HG03442 (cell line): ENCODE data around the gene AGAP3.

ENCODE experiments used
- ATAC-seq: cut with Tn5 transposase; IDR thresholded peaks from one replicate; pipeline ENCODE4 v1.9.1; 2021; ENCODE audit warnings: mild to moderate bottlenecking, moderate library complexity; ENCODE audit not compliant: unreplicated experiment

The AGAP3 gene

DNA sequence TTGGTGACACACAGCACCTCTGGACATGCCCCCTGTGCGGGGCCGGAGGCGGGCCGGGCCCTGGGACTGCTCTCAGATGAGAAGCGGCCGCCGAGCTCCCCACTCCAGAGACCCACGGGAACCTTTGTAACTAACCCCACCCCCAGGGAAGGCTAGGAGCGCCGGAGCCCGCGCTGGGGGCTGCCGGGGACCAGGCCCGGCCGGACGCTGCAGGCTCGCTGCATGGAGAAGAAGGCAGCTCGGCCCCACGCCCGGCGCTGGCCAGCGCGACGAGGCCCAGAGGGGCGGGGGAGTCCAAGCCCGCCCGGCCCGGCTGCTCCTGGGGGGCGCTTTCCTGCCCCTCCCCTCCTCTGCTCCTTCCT is 36.5 kb downstream of the AGAP3 start:
- ATAC-seq, result no peak

- no peak for ATAC-seq
Observed at GRCh38 chr7:151123158-151123821, 37.0 kb downstream of the AGAP3 start.

GRCh38 chr7:151123822-151124464 is 37.7 kb downstream of the AGAP3 start:
- ATAC-seq, result peak; percentile 92

- no peak for ATAC-seq
Observed at GRCh38 chr7:151124481-151124880, 38.2 kb downstream of the AGAP3 start.

GRCh38 chr7:151124899-151125399 is 38.7 kb downstream of the AGAP3 start:
- no peak for ATAC-seq

DNA sequence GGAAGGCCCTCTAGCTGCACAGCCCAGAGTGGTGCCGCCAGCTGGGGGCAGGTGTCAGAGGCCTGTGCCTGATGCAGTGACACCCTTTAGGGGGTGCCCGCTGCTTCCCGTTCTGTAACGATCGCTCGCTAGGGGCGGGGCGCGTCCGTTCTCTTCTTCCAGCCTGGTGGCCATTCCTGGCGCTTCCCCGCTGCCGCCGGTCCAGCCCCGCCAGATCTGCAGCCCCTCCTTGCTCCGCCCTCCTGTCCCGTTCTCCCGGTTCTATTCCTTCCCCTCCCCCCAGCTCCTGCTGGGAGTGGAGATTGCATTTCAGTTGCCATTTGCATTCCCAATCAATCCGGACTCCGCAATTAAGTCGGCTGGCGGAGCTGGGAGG is 39.2 kb downstream of the AGAP3 start:
- ATAC-seq, result no peak

GRCh38 chr7:151125846-151126481 is 39.7 kb downstream of the AGAP3 start:
- no peak for ATAC-seq

GRCh38 chr7:151126491-151127137 is 40.3 kb downstream of the AGAP3 start:
- no peak for ATAC-seq

- no peak for ATAC-seq
Observed at GRCh38 chr7:151128144-151128543, 41.9 kb downstream of the AGAP3 start.

DNA sequence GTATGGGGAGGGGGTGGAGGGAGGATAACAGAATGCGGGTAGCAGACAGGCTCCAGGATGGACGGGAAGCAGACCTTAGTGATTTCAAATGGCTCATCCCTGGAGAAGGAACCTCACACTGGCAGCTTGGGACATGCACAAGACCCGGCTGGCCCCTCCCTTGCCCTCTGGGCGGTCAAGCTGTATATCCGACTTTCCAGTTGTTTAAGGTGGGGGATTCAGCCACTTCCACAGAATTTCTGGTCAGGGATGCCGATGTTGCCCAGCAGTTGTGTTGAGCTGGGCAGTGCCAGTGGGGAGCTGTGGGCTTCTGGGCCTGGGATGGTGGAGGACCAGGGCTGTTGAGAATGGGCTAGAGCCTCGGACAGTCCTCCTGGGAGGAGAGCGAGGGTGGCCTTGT is 42.4 kb downstream of the AGAP3 start:
- no peak for ATAC-seq

GRCh38 chr7:151129117-151129959 is 43.1 kb downstream of the AGAP3 start:
- no peak for ATAC-seq

- no peak for ATAC-seq
Observed at GRCh38 chr7:151129960-151130591, 43.8 kb downstream of the AGAP3 start.

DNA sequence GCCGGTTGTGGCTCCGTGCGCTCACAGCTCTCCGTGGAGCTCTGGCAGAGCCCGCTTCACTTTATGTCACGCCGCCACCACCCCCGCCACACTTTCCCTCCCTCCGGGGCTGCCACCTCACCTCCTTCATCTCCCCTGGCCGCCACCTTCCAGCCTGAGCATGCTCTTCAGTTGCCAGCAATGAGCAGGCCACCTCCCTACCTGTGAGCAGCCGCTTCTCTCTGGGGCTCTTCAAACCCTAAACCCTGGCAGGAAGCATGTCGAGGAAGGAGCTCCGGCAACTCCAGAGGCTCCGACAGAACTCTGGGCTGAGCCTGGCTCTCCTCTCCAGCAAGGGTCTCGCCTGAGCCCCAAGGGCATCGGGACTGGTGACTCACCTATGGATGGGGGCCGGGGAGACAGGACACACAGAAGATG is 44.5 kb downstream of the AGAP3 start:
- no peak for ATAC-seq

- ATAC-seq, result no peak
Observed at GRCh38 chr7:151131224-151131591, 44.9 kb downstream of the AGAP3 start.

GRCh38 chr7:151131592-151132293 is 45.5 kb downstream of the AGAP3 start:
- ATAC-seq, result no peak

- no peak for ATAC-seq
Observed at GRCh38 chr7:151132461-151133205, 46.4 kb downstream of the AGAP3 start.

DNA sequence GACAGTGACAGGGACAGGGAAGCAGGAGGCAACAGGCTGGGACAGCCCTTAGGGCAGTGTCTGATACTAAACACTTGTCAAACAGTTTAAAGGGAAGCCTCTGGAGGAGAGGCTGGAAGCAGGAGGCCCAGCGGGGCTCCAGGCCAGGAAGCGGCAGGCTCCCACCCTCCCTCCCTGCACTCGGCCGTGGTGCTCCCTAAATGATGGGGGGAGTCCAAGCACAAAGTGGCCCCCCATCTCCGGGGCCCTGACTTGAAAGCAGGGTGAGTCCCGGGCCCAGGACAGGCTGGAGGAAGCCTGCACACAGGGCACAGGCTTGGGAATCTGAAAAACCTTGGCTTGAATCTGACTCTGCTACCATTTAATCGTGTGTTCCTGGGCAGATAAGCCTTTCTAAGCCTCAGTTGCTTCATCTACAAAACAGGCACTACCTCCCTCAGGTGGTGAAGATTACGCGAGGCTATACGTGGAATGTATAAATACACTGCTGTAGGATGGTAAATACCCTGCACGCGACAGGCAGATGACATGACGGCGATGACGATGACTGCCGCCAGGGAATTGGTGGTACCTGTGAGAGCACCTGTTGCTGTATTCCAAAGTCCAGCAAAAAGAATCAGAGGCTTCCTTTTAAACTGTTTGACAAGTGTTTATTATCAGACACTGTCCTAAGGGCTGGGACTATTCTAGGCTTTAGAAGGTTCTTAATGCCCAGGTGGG is 47.2 kb downstream of the AGAP3 start:
- ATAC-seq, result no peak

DNA sequence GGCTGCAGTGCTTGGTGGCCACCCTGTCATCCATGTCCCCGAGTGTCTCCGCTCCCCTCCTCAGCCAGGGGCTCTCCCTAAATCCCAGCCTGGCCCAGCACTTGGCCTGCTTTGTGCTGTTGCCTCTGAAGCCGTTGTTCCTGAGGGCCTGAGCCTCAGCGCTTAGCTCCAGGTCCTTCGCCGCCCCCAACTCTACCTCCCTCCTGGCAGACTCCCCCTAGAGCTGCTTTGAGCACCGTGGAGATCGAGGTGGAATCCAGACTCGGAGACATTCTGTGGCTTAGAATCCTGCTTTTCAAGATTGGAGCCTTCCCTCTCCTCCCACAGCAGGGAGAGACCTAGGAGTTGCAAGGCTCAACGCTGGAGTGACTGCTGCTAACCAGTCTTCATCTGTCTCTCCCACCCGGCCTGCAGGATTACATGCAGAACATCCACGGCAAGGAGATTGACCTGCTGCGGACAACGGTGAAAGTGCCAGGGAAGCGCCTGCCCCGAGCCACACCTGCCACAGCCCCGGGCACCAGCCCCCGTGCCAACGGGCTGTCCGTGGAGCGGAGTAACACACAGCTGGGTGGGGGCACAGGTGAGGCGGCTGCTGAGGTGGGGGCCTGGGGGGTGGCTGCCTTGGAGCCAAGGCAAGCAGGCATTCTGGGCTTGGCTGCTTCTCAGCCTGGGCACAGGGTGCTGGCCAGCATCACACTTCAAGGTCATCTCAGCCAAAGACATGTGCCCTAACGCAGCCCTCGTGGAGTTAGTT is 47.9 kb downstream of the AGAP3 start:
- no peak for ATAC-seq
